ENCODE results near the gene STYX. TPM values are rescaled to one million over a fixed set of nuclear protein-coding genes. Genes with fewer than 3 reads are reported as not detected.

STYX gene
- total RNA-seq, 1 experiment from 2014 or later: 22.8 TPM

- TF ChIP-seq STAT6 (CRISPR knock-in tag; conservative IDR thresholded peaks at IDR 0.05; ENCODE audit: low read depth) (no peak), RELA (CRISPR knock-in tag; IDR thresholded peaks at IDR 0.05; ENCODE audit: borderline replicate concordance) (peak; percentile 67; the same call in 1 of the 2 replicates), FOXP1 (CRISPR knock-in tag; IDR thresholded peaks at IDR 0.05; ENCODE audit: borderline replicate concordance) (peak; percentile 77; the same call in 1 of the 2 replicates), MXD4 (CRISPR knock-in tag; IDR thresholded peaks at IDR 0.05; ENCODE audit: borderline replicate concordance) (no peak), MYBL2 (CRISPR knock-in tag; IDR thresholded peaks at IDR 0.05) (no peak), E2F5 (CRISPR knock-in tag; IDR thresholded peaks at IDR 0.05) (no peak), ARID4B (CRISPR knock-in tag; IDR thresholded peaks at IDR 0.05; ENCODE audit: borderline replicate concordance) (0 out of 2 replicates have a peak, but pooled peaks have one; percentile 18), TEAD4 (CRISPR knock-in tag; IDR thresholded peaks at IDR 0.05) (no peak), CREM (CRISPR knock-in tag; IDR thresholded peaks at IDR 0.05) (no peak), IRF1 (CRISPR knock-in tag; IDR thresholded peaks at IDR 0.05) (no peak), FOXK1 (CRISPR knock-in tag; IDR thresholded peaks at IDR 0.05) (no peak), NFE2L1 (CRISPR knock-in tag; IDR thresholded peaks at IDR 0.05) (no peak), ZMAT4 (CRISPR knock-in tag; IDR thresholded peaks at IDR 0.05) (no peak), FOXP4 (CRISPR knock-in tag; IDR thresholded peaks at IDR 0.05) (no peak), MAX (CRISPR knock-in tag; IDR thresholded peaks at IDR 0.05) (peak; percentile 71; the same call in 1 of the 2 replicates), USF1 (CRISPR knock-in tag; IDR thresholded peaks at IDR 0.05) (no peak), MLX (CRISPR knock-in tag; IDR thresholded peaks at IDR 0.05) (no peak), ZNF396 (CRISPR knock-in tag; IDR thresholded peaks at IDR 0.05; ENCODE audit: borderline replicate concordance) (no peak), ATF2 (CRISPR knock-in tag; IDR thresholded peaks at IDR 0.05; ENCODE audit: borderline replicate concordance, low read depth) (no peak), JUN (CRISPR knock-in tag; IDR thresholded peaks at IDR 0.05) (no peak; the same call in 1 of the 2 replicates), PREB (CRISPR knock-in tag; IDR thresholded peaks at IDR 0.05; ENCODE audit: borderline replicate concordance) (no peak)
Measured at GRCh38 chr14:52694761-52695480, 35.0 kb upstream of the STYX start (continued).
